ENCODE measurements around the gene TFDP2.
"Not testable (repeated sequence)": the region's sequence is repeated elsewhere in the genome, so short reads cannot be mapped to it uniquely, and the experiment has no call there.

TFDP2 gene

GRCh38 chr3:141925677-141926076, 223.7 kb downstream of the TFDP2 start:
- DNase-seq (ENCODE audit: low read depth) = not testable (repeated sequence)

DNA sequence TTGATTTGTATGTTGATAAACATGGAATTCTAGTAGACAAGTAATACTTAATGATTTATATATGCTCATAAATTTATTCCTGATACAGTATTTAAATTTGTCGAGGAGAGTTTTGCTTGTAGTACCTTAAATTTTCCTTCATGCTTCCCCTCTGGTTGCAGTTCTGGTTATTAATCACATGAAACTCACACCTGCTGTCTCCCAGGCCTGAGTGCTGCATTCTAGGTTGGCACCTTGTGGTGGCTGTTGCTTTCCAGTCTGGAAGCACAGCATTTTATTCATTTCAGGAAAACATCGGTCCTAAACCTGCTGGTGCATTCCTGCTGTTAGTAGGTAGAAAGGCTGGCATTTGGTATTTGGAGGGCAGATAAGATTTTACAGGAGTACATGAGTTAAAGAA, 228.0 kb downstream of the TFDP2 start:
- no peak for DNase-seq (ENCODE audit: low read depth)

DNA sequence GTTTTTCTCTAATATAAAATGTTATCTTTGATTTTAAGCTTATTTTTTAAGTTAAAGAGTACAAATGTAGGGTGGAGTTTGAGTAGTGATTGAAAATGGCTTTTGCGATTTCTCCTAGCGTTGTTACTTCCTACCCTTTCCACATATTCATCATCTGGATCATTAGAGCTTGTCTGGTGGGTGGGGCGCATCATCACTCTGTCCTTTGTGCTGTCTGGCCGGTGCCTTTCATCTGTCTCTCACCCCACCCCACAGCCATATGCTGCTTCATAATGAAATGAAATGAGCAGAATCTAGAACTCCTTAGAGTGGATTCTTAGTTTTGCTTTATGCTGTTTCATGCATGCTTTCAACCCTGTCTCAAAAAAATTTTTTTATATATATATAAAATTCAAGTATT, 228.6 kb downstream of the TFDP2 start:
- DNase-seq (ENCODE audit: low read depth) = no peak

GRCh38 chr3:141915766-141916165, 233.6 kb downstream of the TFDP2 start:
- no peak for DNase-seq (ENCODE audit: low read depth)

GRCh38 chr3:141915016-141915415, 234.3 kb downstream of the TFDP2 start:
- DNase-seq (ENCODE audit: low read depth) = no peak

- DNase-seq (ENCODE audit: low read depth) = no peak
Measured at GRCh38 chr3:141914311-141914710, 235.0 kb downstream of the TFDP2 start.

DNA sequence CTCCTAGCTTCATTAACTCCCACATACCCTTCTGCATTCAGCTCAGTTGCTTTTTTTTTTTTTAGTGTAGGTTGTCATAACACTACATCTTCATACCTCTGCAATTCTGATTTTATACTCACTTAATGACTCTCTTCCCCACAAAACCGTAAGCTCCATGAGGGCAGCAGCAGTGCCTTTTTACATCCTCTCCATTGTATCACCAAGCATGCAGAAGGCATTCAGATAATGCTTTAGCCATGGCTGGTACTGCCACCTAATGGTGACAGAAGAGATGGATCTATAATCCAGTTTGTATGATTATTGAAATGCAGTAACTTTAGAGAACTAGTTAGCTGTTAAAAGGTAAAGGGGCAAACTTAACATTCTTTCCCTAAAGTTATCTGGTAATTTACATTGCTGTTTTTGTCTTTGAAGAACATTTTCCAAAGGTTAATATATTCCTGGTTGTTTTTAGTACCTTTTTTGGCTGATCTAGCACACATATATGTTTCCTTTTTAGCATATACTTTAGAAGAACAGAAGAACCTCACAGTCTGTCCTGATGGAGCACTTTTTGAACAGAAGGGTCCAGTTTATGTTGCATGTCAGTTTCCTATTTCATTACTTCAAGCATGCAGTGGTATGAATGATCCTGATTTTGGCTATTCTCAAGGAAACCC, 236.1 kb downstream of the TFDP2 start:
- DNase-seq (ENCODE audit: low read depth) = no peak

- not testable (repeated sequence) for DNase-seq (ENCODE audit: low read depth)
Measured at GRCh38 chr3:141909986-141910385, 239.4 kb downstream of the TFDP2 start.

- no peak for DNase-seq (ENCODE audit: low read depth)
Measured at GRCh38 chr3:141909408-141909807, 239.9 kb downstream of the TFDP2 start.

DNA sequence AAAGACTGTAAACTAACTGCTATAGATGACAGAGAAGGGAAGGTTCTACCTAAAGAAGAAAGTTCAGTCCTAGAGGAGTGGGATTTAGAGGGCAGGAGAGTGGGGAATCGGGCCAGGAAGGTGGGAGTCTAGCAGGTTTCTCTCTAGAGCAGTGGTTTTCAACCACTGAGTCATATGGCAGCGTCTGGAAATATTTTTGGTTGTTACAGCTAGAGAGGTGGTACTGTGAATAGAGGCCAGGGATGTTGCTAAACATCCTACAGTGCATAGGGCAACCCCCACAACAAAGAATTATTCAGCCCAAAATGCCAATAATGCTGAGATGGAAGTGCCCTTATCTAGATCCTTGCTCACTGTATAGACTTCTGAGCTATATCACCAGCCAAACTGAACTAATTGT, 244.2 kb downstream of the TFDP2 start:
- no peak for DNase-seq (ENCODE audit: low read depth)

- no peak for DNase-seq (ENCODE audit: low read depth)
Measured at GRCh38 chr3:141904203-141904602, 245.1 kb downstream of the TFDP2 start.

DNA sequence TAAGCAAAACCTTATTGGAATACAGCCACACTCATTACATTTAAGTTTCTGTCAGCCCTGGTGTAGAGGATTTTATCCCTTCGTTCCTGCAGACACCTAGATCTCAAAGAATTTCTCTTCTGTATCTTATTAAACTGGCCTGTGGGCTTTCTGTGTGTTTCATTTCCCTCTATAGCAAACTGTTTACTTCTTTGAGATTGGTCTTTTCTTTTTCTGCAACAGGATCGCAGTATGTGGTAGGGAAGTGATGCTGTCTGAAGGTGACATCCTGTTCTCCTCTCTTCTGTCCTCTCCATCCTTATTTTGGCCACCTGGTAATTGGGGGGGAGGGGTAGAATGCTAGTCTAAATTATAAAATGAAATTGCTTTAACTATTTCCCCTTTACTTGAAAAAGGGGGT, 247.4 kb downstream of the TFDP2 start:
- DNase-seq (ENCODE audit: low read depth) = no peak

DNA sequence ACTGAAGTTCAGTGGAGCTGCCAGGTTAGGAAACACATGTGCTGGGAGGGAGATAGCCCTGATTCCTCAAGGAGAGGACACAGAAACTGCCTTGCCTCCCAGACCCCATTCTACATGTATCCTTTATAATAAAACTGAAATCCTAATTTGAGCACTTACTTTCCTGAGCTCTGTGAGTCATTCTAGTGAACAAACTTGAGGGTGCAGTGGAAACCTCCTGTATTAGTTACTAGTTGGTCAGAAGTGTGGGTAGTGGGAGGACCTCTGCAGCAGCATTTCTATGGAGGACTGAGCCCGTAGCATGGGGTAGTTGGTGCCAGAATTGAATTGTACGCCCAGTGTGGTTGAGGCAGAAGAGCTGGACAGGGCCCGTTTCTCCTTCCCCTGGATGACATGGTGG, 249.0 kb downstream of the TFDP2 start:
- no peak for DNase-seq (ENCODE audit: low read depth)

- no peak for DNase-seq (ENCODE audit: low read depth)
Measured at GRCh38 chr3:141898908-141899307, 250.4 kb downstream of the TFDP2 start.

GRCh38 chr3:141895731-141896130, 253.6 kb downstream of the TFDP2 start:
- no peak for DNase-seq (ENCODE audit: low read depth)

DNA sequence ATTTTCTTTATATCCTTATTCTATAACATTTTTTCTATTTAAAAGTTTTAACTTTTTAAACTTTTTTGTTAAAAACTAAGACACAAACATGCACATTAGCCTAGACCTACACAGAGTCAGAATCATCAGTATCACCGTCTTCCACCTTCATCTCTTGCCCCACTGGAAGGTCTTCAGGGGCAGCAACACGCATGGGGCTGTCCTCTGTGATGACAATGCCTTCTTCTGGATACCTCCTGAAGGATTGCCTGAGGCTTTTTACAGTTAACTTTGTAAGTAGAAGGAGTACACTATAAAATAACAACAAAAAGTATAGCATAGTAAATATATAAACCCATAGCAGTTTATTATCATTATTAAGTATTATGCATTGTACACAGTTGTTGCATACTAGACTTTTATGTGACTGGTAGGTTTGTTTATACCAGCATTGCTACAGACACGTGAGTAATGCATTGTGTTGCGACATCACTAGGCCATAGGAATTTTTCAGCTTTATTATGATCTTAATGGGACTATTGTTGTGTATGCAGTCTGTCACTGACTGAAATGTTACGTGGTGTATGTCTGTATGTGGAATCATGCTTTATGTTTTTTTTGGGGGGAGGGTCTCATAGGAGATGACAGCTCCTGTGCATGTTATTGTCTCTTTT, 254.7 kb downstream of the TFDP2 start:
- DNase-seq (ENCODE audit: low read depth) = no peak

Measured in activated gamma-delta T cell treated with anti-CD3 and anti-CD28 coated beads, Interleukin-2, amount 50 U/mL, for 16 hours (primary cell).